NCI-H1436 treated with DMSO at 0.1 percent for 48 hours (cell line): ENCODE results near the gene CFAP74.

ENCODE experiments used
- DNase-seq: peaks from one replicate; lab custom pipeline; 2025; lab: John Stamatoyannopoulos, UW

Gene CFAP74

DNA sequence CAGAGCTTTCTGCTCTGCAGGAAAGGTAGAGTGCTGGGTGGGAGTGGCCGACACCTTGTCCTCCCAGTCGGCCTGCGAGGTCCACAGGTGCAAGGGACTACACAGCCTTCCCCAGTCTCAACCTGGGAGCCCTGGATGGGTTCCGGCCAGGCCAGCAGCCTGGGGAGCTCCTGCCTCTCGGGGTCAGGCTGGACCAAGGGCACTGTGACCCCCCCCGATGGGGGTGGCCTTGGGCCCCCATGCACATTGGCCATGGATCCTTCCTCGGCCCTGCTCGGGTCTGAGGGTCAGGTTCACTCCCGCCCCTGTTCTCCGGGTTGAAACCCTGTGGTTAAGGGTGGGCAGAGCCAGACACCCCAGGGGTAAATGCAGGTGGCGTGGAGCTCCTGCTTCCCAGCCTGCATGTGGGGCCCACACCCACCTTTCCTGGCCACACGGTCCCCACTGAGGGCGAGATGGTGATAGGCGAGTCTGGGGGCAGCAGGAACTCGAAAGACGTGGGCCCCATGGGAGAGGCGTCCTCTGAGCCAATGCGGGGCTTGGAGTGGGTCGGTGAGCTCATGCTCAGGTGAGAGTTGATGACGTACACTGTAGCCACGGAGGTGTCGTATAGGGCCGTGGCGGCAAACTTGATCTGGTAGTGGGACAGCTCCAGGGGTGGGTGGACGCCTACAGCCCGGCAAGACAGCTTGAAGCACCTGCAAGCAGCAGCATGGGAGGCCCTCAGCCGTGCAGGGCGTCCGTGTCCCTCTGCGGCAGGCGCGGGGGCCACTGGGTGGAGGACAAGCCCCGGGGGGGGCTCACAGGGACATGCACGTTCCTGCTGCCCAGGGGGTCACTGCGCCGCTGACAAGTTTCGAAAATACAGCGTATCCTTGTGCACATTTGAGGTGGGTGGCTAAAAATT, 73.7 kb downstream of the CFAP74 start:
- DNase-seq, result no peak

- no peak for DNase-seq
These were observed 74.4 kb downstream of the CFAP74 start for GRCh38 chr1:1929102-1929638.

DNA sequence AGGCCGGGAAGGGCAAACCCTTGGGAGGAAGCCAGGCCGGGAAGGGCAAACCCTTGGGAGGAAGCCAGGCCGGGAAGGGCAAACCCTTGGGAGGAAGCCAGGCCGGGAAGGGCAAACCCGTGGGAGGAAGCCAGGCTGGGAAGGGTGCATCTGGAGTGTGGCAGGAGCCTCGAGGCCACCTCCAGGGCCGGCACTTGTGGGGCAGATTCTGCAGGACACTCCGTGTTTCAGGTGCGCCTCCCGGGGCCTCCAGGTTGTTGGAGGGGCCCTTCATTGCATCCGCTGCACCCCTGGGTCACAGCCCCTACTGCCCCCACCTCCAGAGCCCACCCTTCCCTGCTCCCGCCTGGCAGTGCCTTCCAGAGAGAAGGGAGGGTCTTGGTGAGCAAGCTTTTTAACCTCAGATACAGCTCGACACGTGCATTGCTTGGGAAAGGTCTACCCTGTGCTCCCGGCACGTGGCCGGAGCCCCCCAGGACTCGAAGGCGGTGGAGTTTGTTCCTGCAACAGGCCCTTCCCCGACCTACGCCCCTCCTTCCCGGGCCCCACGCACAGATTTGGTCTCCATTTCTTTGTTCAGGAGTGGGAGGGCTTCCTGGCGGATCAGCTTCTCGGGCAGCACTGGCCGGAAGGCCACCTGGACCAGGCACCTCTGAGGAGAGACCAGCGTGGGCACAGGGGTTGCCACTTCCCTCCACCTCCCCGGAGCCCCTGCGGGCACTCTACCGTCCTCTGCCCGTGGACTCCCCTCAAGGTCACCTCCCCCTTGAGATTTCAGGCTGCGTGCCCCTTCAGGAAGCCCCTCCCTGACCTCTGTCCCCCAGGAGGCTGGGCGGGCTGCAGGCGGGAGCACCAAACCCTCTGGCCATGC, 75.1 kb downstream of the CFAP74 start:
- no peak for DNase-seq

- DNase-seq, result no peak
These were observed 75.8 kb downstream of the CFAP74 start for GRCh38 chr1:1927751-1928150.

GRCh38 chr1:1926886-1927660, 76.5 kb downstream of the CFAP74 start:
- no peak for DNase-seq

- DNase-seq, result no peak
These were observed 77.2 kb downstream of the CFAP74 start for GRCh38 chr1:1926346-1926811.

DNA sequence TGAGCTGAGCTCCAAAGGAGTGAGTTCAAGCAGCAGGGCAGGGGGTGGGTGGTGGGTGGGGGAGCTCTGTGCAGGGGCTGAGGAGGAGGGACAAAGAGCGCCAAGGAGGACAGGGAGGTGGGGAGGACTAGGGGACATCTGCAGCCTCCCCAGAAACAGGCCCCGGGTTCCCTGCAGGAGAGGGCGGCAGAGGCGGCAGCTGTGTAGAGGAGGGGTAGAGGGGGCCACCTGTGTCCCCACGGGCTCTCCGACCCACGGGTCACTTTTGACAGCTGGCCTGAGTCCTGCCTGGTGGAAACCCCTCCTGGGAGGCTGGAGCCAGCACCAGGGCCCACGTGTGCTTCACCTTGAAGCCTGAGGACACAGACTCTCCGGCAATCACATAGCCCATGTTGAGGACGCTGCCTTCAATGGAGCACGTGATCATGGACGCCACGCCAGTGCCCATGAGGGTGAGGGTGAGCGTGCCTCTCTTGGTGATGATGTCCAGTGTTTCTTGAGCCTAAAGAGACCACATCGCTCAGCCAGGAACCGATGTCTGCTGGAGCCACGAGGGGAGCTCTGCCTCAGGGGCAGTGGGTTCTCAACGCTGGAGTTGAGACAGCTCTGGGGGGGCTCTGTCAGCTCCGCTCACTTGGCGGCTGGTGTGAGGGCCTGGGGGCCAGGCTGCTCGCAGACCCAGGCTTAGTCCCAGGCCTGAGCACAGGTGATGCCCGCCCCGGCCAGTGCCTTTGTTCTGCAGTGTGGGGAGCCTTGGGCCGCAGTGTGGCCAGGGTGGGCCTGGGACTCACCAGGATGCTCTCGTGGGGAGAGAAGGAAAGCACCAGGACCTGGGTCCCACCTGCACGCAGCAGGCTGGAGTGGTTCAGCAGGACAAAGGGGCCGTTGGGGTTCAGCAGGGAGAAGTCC, 77.9 kb downstream of the CFAP74 start:
- no peak for DNase-seq

- DNase-seq, result no peak
These were observed 78.7 kb downstream of the CFAP74 start for GRCh38 chr1:1924849-1925248.

- DNase-seq, result no peak
These were observed 79.2 kb downstream of the CFAP74 start for GRCh38 chr1:1924386-1924785.

GRCh38 chr1:1922956-1923833, 80.4 kb downstream of the CFAP74 start:
- no peak for DNase-seq

GRCh38 chr1:1922702-1922955, 81.0 kb downstream of the CFAP74 start:
- DNase-seq, result no peak

DNA sequence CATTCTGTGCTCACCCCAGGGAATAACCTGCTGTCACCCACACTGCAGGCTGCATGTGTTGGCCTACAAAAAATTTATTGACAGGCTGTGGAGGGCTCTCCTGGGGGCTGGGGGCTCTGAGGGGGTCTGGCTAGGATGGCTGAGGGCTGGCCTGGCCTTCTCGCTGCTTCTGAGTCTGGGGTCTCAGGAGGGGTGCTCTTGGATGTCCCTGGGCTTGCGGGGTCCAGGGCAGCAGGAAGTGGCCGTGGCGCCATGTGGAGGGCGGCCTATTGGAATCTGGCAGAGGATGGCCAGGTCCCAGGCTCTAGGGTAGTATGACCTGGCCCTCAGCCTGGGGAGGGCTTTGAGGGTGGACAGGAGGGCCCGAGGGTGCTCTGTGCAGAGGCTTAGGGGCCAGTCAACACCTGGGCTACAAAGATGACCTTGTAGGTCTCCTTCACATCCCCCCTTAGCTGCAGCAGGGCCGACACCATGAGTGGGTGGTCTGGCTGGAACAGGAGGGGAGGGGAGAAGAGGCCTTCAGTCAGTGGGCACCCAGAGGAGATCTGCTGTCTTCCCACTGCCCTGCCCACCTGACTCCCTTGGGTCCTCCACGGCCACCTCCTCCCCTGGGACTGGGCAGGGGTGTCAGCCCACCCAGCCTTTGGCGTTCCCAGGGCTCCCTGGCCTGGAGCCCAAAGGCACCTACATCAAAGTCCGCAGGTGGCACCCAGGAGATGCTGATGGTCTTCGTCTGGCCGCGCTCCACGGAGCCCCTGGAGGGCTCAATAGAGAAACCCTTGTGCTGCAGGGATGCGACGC, 81.5 kb downstream of the CFAP74 start:
- no peak for DNase-seq

DNA sequence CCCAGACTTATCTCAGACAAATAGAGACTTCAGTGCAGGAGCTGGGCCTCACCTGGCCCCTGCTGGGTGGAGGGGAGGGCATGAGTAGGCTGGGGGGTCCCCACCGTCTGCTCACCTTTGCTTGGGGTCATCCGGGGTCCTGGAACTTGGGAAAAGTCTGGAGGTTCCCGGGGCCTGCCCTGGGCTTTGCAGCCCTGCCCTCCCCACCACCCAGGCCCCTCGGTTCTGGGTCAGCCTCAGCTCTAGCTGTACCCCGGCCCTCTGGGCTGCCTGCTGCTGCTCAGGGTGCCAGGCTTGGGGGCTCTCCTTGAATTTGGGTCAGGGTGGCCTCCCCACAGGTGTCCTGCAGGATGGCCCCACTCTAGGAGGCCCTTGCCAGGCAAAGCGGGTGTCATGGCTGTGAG, 82.1 kb downstream of the CFAP74 start:
- no peak for DNase-seq

DNA sequence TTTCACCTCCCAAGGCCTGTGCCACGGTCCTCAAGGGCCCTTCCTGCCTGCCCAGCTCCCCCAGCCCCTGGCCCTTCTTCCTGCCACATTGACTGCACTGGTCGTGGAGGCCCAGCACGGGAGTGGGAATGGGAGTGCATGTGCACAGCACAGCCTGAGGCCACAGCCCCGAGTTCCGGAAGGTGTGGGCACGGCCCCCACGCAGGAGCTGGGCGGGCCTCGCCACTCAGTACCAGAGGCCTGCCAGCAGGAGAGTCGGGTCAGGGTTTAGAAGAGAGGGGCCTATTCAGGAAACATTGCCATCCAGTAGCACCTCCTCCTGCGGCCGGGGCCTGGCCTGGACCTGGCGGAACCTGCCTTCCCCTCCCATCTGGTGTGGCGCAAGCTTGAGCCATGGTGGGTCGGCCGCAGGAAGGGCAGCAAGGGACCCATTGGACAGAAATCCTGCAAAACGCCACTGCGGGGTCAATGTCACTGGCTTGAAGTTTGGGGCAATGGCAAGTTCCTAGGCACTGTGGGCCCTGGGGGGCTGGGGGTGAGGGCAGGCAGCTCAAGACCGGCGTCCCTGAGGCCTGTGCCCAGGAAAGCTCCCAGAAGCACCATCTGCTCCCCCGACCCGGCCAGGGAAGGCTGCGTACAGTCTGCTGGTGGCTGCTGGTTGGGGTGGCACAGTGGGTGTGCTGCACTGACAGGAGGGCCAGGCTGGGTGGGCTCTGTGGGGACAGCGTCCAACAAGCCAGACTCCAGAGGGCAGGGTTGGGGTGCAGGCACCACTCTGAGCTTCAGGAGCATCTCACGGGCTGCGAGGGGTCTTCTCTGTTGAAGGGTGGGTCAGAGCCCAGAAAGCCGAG, 82.8 kb downstream of the CFAP74 start:
- no peak for DNase-seq

GRCh38 chr1:1920057-1920607, 83.5 kb downstream of the CFAP74 start:
- DNase-seq, result no peak

GRCh38 chr1:1919304-1920056, 84.1 kb downstream of the CFAP74 start:
- DNase-seq, result peak; percentile 90

DNA sequence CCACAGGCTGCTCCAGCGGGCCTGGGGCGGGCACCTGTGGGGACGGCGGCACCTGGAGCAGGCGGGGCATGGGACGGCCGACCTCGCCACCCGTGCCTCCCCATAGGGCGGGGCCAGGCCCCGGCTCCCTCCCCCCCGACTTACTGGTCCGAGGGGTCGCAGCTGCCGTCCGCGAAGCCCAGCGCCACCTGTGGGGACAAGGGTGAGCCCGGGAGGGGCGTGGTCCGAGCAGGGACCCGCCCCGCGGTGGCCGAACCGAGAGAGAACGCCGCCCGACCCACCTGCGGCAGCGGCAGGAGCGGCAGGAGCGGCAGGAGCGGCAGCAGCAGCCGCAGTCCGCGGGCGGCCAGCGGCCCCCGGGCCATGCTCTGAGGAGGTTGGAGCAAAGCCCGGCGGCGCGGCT, 84.7 kb downstream of the CFAP74 start, which contains the start of gene TMEM52:
TMEM52 (minus strand) TSS at position 379 of the 403 bp plus-strand sequence; CDS start at position 365, 14 bp downstream.
- DNase-seq, result no peak
